Right kidney (tissue), 1 donor: Measurements from ENCODE around the gene TENT5C.

Experiments
- DNase-seq: peaks from one replicate; pipeline ENCODE4 v3.0.0-alpha.2; 2016

Gene TENT5C

GRCh38 chr1:117634631-117635030 lies 28.8 kb downstream of the TENT5C start:
- no peak for DNase-seq

GRCh38 chr1:117635805-117636204 lies 30.0 kb downstream of the TENT5C start:
- DNase-seq, result no peak

GRCh38 chr1:117636637-117637425 lies 31.0 kb downstream of the TENT5C start:
- no peak for DNase-seq

- DNase-seq, result no peak
Observed at GRCh38 chr1:117638141-117638540, 32.3 kb downstream of the TENT5C start.

GRCh38 chr1:117638759-117639158 lies 32.9 kb downstream of the TENT5C start:
- no peak for DNase-seq

GRCh38 chr1:117639741-117640140 lies 33.9 kb downstream of the TENT5C start:
- no peak for DNase-seq

- no peak for DNase-seq
Observed at GRCh38 chr1:117641536-117641935, 35.7 kb downstream of the TENT5C start.

GRCh38 chr1:117642963-117643362 lies 37.1 kb downstream of the TENT5C start:
- no peak for DNase-seq

- DNase-seq, result no peak
Observed at GRCh38 chr1:117643601-117644000, 37.8 kb downstream of the TENT5C start.

GRCh38 chr1:117644696-117645311 lies 39.0 kb downstream of the TENT5C start:
- DNase-seq, result no peak

GRCh38 chr1:117645343-117645742 lies 39.5 kb downstream of the TENT5C start:
- DNase-seq, result no peak

- no peak for DNase-seq
Observed at GRCh38 chr1:117646007-117646811, 40.4 kb downstream of the TENT5C start.

GRCh38 chr1:117646956-117647355 lies 41.1 kb downstream of the TENT5C start:
- no peak for DNase-seq

- DNase-seq, result no peak
Observed at GRCh38 chr1:117648015-117648414, 42.2 kb downstream of the TENT5C start.

- no peak for DNase-seq
Observed at GRCh38 chr1:117650840-117651568, 45.2 kb downstream of the TENT5C start.

- DNase-seq, result no peak
Observed at GRCh38 chr1:117651616-117652015, 45.8 kb downstream of the TENT5C start.

GRCh38 chr1:117652421-117652820 lies 46.6 kb downstream of the TENT5C start:
- DNase-seq, result no peak

GRCh38 chr1:117653195-117653594 lies 47.3 kb downstream of the TENT5C start:
- no peak for DNase-seq

- no peak for DNase-seq
Observed at GRCh38 chr1:117653732-117654492, 48.1 kb downstream of the TENT5C start.

GRCh38 chr1:117654493-117655219 lies 48.8 kb downstream of the TENT5C start:
- no peak for DNase-seq

- no peak for DNase-seq
Observed at GRCh38 chr1:117655220-117655577, 49.4 kb downstream of the TENT5C start.
